GM21447 (cell line): ENCODE data around the gene OR52L1.

Experiments used
- ATAC-seq: cut with Tn5 transposase; IDR thresholded peaks from one replicate; pipeline ENCODE4 v1.9.1; 2021; ENCODE audit not compliant: unreplicated experiment

Gene OR52L1

DNA sequence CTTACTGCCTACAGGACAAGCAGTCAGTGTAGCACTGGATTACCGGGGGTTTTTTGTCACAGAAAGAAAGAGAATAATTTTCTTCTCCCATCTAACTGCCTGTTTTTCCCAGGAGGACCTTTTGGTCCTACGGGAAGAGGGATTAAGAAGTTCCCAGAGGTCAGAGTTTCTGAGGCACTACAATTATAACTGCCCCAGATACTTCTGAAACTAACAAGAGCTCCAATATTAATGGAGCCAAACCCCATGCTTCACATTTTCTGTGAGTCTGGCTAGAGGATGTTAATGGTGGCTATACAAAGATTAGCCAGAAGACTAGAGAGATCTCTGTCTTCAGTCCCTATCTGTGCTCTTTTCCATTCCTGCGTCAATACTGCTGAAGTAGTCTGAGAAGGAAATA is 44.8 kb downstream of the OR52L1 start, which contains the start of gene OR56A3:
TSS of gene OR56A3 (plus strand) at position 301 of the 400 bp plus-strand sequence. CDS start 5,096 bp downstream, outside the sequence.
- ATAC-seq, result no peak

DNA sequence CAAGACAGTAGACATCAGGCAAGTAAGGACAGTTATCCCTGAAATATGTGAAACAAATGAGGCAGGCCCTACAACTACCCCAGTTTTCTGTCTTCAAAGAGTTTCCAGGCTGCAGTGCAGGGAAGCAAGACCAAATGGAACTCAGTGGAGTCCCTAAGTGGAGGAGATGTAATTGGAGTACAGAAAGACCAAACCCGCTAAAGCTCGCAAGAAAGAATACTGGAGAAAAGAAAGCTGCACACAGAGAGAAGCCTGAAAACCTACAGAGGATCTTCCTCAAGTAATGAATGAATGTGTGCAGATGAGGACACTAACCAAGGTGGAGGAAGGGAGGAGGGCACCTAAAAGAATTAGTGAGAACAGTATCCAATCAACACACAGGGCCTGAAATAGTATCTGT is 46.0 kb downstream of the OR52L1 start:
- ATAC-seq, result no peak

DNA sequence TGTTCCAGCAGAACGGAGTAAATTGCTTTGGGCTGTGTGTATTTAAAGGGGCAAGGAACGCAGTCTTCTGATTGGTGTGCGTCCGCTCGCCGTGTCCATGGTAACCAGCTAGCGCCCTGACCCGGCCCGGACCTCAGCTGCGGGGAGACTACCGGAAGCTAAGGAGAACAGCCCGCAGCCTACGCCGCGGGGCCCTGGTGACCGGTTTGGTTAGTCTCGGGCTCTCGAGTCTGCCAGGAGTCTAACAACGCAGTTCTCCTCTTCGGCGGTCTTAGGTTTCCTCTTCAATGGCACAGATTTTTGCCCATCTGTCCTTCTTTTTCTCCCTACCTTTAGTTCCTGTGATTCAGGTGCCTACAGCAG is 48.2 kb downstream of the OR52L1 start:
- ATAC-seq, result no peak

DNA sequence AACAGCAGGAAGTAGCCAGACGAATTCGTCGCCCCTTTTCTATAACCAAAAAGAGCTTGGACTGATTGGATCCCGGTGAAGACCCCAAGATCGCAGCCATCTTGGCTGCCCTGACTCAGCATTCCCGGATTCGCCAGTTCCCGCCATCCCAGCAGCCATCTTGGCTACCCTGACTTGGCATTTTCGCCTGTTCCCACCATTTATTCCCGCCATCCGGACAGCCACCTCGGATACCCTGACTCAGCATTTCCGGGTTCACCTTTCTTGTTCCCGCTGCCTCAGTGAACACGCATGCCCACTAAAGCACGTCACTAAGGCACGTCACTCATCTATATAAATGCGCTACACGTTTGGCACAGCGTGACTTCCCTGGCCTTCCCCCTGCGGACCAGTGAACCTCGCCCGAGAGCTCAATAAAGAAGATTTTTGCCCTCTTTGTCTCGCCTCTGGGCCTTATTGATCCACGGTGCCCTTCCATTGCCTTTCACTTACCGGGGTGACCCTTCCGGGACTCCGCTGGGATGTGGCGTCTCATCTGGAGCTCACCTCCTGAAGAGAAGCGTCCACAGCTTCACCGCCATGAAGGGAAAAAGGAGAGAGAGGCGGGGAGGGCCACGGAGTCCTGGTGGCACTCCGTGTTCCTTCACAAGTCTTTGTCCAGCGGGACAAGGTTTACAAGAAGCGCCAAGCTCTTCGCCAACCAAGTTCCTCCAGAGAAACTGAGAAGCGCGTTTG is 48.8 kb downstream of the OR52L1 start:
- no peak for ATAC-seq
